ENCODE data around the gene SERTAD1.
A peak's percentile ranks its signal among the peaks of the same experiment; 100 is the strongest.
"Not testable (repeated sequence)": the region's sequence is repeated elsewhere in the genome, so short reads cannot be mapped to it uniquely, and the experiment has no call there.

SERTAD1 gene

GRCh38 chr19:40464059-40465024, 38.5 kb upstream of the SERTAD1 start:
- H3K36me3 ChIP-seq (ENCODE audit: control insufficient read depth, insufficient read depth, low read length): no peaks in the 10 kb centered on the region
- peak overlapping the region; percentile 6 for H3K4me3 ChIP-seq (ENCODE audit: insufficient read depth, low read depth, low read length)
- peaks cover 44% of the 10 kb centered on the region for H3K27me3 ChIP-seq (ENCODE audit: control insufficient read depth, insufficient read depth, low read length, poor library complexity, severe bottlenecking)
- no peak overlapping the region for H3K27ac ChIP-seq (ENCODE audit: insufficient read depth, low read depth, low read length, poor library complexity, severe bottlenecking)
- peaks cover 4% of the 10 kb centered on the region for H3K4me1 ChIP-seq (ENCODE audit: control insufficient read depth, insufficient read depth, low read length)
- H3K9me3 ChIP-seq (ENCODE audit: control insufficient read depth, low read length): no peaks in the 10 kb centered on the region
- WGBS, 2 experiments: 41 to 43% methylated on average over 11 of the region's 11 CpGs

- not testable (repeated sequence) for H3K27ac ChIP-seq (ENCODE audit: insufficient read depth, low read depth, low read length, poor library complexity, severe bottlenecking); H3K9me3 ChIP-seq (ENCODE audit: control insufficient read depth, low read length); H3K36me3 ChIP-seq (ENCODE audit: control insufficient read depth, insufficient read depth, low read length); H3K4me3 ChIP-seq (ENCODE audit: insufficient read depth, low read depth, low read length); H3K4me1 ChIP-seq (ENCODE audit: control insufficient read depth, insufficient read depth, low read length)
- peaks cover 38% of the 10 kb centered on the region for H3K27me3 ChIP-seq (ENCODE audit: control insufficient read depth, insufficient read depth, low read length, poor library complexity, severe bottlenecking)
- WGBS, 2 experiments: 87 to 89% methylated on average over 12 of the region's 12 CpGs
Observed at GRCh38 chr19:40463587-40464037, 37.8 kb upstream of the SERTAD1 start.

GRCh38 chr19:40461669-40462221, 36.0 kb upstream of the SERTAD1 start:
- WGBS, 2 experiments: 86 to 90% methylated on average over 7 of the region's 7 CpGs
- no peak overlapping the region for H3K4me3 ChIP-seq (ENCODE audit: insufficient read depth, low read depth, low read length)
- H3K4me1 ChIP-seq (ENCODE audit: control insufficient read depth, insufficient read depth, low read length): no peaks in the 10 kb centered on the region
- no peaks in the 10 kb centered on the region for H3K36me3 ChIP-seq (ENCODE audit: control insufficient read depth, insufficient read depth, low read length)
- H3K27ac ChIP-seq (ENCODE audit: insufficient read depth, low read depth, low read length, poor library complexity, severe bottlenecking): no peak overlapping the region
- peaks cover 19% of the 10 kb centered on the region for H3K27me3 ChIP-seq (ENCODE audit: control insufficient read depth, insufficient read depth, low read length, poor library complexity, severe bottlenecking)
- H3K9me3 ChIP-seq (ENCODE audit: control insufficient read depth, low read length): no peaks in the 10 kb centered on the region

- peaks cover 9% of the 10 kb centered on the region for H3K27me3 ChIP-seq (ENCODE audit: control insufficient read depth, insufficient read depth, low read length, poor library complexity, severe bottlenecking)
- no peak overlapping the region for H3K27ac ChIP-seq (ENCODE audit: insufficient read depth, low read depth, low read length, poor library complexity, severe bottlenecking)
- H3K36me3 ChIP-seq (ENCODE audit: control insufficient read depth, insufficient read depth, low read length): no peaks in the 10 kb centered on the region
- no peaks in the 10 kb centered on the region for H3K9me3 ChIP-seq (ENCODE audit: control insufficient read depth, low read length)
- H3K4me1 ChIP-seq (ENCODE audit: control insufficient read depth, insufficient read depth, low read length): no peaks in the 10 kb centered on the region
- 88 to 95% methylated on average over 3 of the region's 3 CpGs for WGBS, 2 experiments
- H3K4me3 ChIP-seq (ENCODE audit: insufficient read depth, low read depth, low read length): no peak overlapping the region
Observed at GRCh38 chr19:40460185-40460584, 34.4 kb upstream of the SERTAD1 start.

- 90 to 93% methylated on average over 3 of the region's 3 CpGs for WGBS, 2 experiments
Observed at GRCh38 chr19:40458597-40458974, 32.8 kb upstream of the SERTAD1 start.

GRCh38 chr19:40457953-40458596, 32.3 kb upstream of the SERTAD1 start:
- WGBS, 2 experiments: 89 to 94% methylated on average over 27 of the region's 27 CpGs
- H3K9me3 ChIP-seq (ENCODE audit: control insufficient read depth, low read length): no peaks in the 10 kb centered on the region
- no peaks in the 10 kb centered on the region for H3K4me1 ChIP-seq (ENCODE audit: control insufficient read depth, insufficient read depth, low read length)
- no peak overlapping the region for H3K4me3 ChIP-seq (ENCODE audit: insufficient read depth, low read depth, low read length)
- H3K27me3 ChIP-seq (ENCODE audit: control insufficient read depth, insufficient read depth, low read length, poor library complexity, severe bottlenecking): no peaks in the 10 kb centered on the region
- no peaks in the 10 kb centered on the region for H3K36me3 ChIP-seq (ENCODE audit: control insufficient read depth, insufficient read depth, low read length)
- no peak overlapping the region for H3K27ac ChIP-seq (ENCODE audit: insufficient read depth, low read depth, low read length, poor library complexity, severe bottlenecking)

More at GRCh38 chr19:40458597-40458974, 32.8 kb upstream of the SERTAD1 start:
- Histone ChIP-seq H3K27ac (ENCODE audit: insufficient read depth, low read depth, low read length, poor library complexity, severe bottlenecking) (no peak overlapping the region), H3K4me3 (ENCODE audit: insufficient read depth, low read depth, low read length) (no peak overlapping the region), H3K9me3 (ENCODE audit: control insufficient read depth, low read length) (no peaks in the 10 kb centered on the region), H3K27me3 (ENCODE audit: control insufficient read depth, insufficient read depth, low read length, poor library complexity, severe bottlenecking) (no peaks in the 10 kb centered on the region), H3K4me1 (ENCODE audit: control insufficient read depth, insufficient read depth, low read length) (no peaks in the 10 kb centered on the region), H3K36me3 (ENCODE audit: control insufficient read depth, insufficient read depth, low read length) (no peaks in the 10 kb centered on the region)

GRCh38 chr19:40457048-40457447, 31.3 kb upstream of the SERTAD1 start:
- Histone ChIP-seq H3K4me3 (ENCODE audit: insufficient read depth, low read depth, low read length) (no peak overlapping the region), H3K4me1 (ENCODE audit: control insufficient read depth, insufficient read depth, low read length) (no peaks in the 10 kb centered on the region), H3K36me3 (ENCODE audit: control insufficient read depth, insufficient read depth, low read length) (no peaks in the 10 kb centered on the region), H3K27me3 (ENCODE audit: control insufficient read depth, insufficient read depth, low read length, poor library complexity, severe bottlenecking) (no peaks in the 10 kb centered on the region), H3K9me3 (ENCODE audit: control insufficient read depth, low read length) (no peaks in the 10 kb centered on the region), H3K27ac (ENCODE audit: insufficient read depth, low read depth, low read length, poor library complexity, severe bottlenecking) (no peak overlapping the region)
- WGBS, 2 experiments: 91 to 94% methylated on average over 5 of the region's 5 CpGs

GRCh38 chr19:40453943-40454342, 28.2 kb upstream of the SERTAD1 start:
- H3K27ac ChIP-seq (ENCODE audit: insufficient read depth, low read depth, low read length, poor library complexity, severe bottlenecking); H3K9me3 ChIP-seq (ENCODE audit: control insufficient read depth, low read length): not testable (repeated sequence)
- WGBS, 2 experiments: 93 to 95% methylated on average over 6 of the region's 6 CpGs

GRCh38 chr19:40453151-40453735, 27.5 kb upstream of the SERTAD1 start:
- Histone ChIP-seq H3K27ac (ENCODE audit: insufficient read depth, low read depth, low read length, poor library complexity, severe bottlenecking) (no peak overlapping the region), H3K36me3 (ENCODE audit: control insufficient read depth, insufficient read depth, low read length) (no peaks in the 10 kb centered on the region)
- 89 to 96% methylated on average over 5 of the region's 5 CpGs for WGBS, 2 experiments

More at GRCh38 chr19:40453943-40454342, 28.2 kb upstream of the SERTAD1 start:
- not testable (repeated sequence) for H3K36me3 ChIP-seq (ENCODE audit: control insufficient read depth, insufficient read depth, low read length); H3K4me1 ChIP-seq (ENCODE audit: control insufficient read depth, insufficient read depth, low read length); H3K4me3 ChIP-seq (ENCODE audit: insufficient read depth, low read depth, low read length); H3K27me3 ChIP-seq (ENCODE audit: control insufficient read depth, insufficient read depth, low read length, poor library complexity, severe bottlenecking)

GRCh38 chr19:40452016-40452415, 26.2 kb upstream of the SERTAD1 start:
- H3K36me3 ChIP-seq (ENCODE audit: control insufficient read depth, insufficient read depth, low read length): no peaks in the 10 kb centered on the region
- 83 to 84% methylated on average over 5 of the region's 5 CpGs for WGBS, 2 experiments
- H3K4me1 ChIP-seq (ENCODE audit: control insufficient read depth, insufficient read depth, low read length): no peaks in the 10 kb centered on the region
- no peak overlapping the region for H3K27ac ChIP-seq (ENCODE audit: insufficient read depth, low read depth, low read length, poor library complexity, severe bottlenecking)
- H3K27me3 ChIP-seq (ENCODE audit: control insufficient read depth, insufficient read depth, low read length, poor library complexity, severe bottlenecking): no peaks in the 10 kb centered on the region
- H3K9me3 ChIP-seq (ENCODE audit: control insufficient read depth, low read length): no peaks in the 10 kb centered on the region
- no peak overlapping the region for H3K4me3 ChIP-seq (ENCODE audit: insufficient read depth, low read depth, low read length)

More at GRCh38 chr19:40453151-40453735, 27.5 kb upstream of the SERTAD1 start:
- Histone ChIP-seq H3K27me3 (ENCODE audit: control insufficient read depth, insufficient read depth, low read length, poor library complexity, severe bottlenecking) (no peaks in the 10 kb centered on the region), H3K4me3 (ENCODE audit: insufficient read depth, low read depth, low read length) (no peak overlapping the region), H3K9me3 (ENCODE audit: control insufficient read depth, low read length) (no peaks in the 10 kb centered on the region), H3K4me1 (ENCODE audit: control insufficient read depth, insufficient read depth, low read length) (no peaks in the 10 kb centered on the region)
